ENCODE measurements around the gene PPP1R7. TPM values are rescaled to one million over a fixed set of nuclear protein-coding genes. Genes with fewer than 3 reads are reported as not detected.

Gene PPP1R7
- total RNA-seq, 1 experiment from 2014 or later: 65.4 TPM

GRCh38 chr2:241110089-241110606 lies 40.1 kb upstream of the PPP1R7 start:
- intact Hi-C loops (cut with micrococcal nuclease; ENCODE audit: unreplicated experiment): no loop called here
- peaks cover 14% of the 10 kb centered on the region for H3K36me3 Mint-ChIP-seq (ENCODE audit: insufficient read depth, unreplicated experiment)
- H3K27me3 Mint-ChIP-seq (ENCODE audit: unreplicated experiment): no peaks in the 10 kb centered on the region
- no peak overlapping the region for H3K4me3 Mint-ChIP-seq (ENCODE audit: low read depth, unreplicated experiment)
- CTCF ChIA-PET: no interaction called here
- no peak for DNase-seq
- TF ChIP-seq CTCF (IDR thresholded peaks at IDR 0.05; ENCODE audit: unreplicated experiment): no peak
- BruUV-seq (replicated peaks): no TSS peak
- no peaks in the 10 kb centered on the region for H3K9me3 Mint-ChIP-seq (ENCODE audit: low read depth, unreplicated experiment)
- no peaks in the 10 kb centered on the region for H3K4me1 Mint-ChIP-seq (ENCODE audit: low read depth, unreplicated experiment)
- no peak overlapping the region for H3K27ac Mint-ChIP-seq (ENCODE audit: unreplicated experiment)

GRCh38 chr2:241110607-241111439 lies 39.4 kb upstream of the PPP1R7 start:
- Mint-ChIP-seq H3K9me3 (ENCODE audit: low read depth, unreplicated experiment) (no peaks in the 10 kb centered on the region), H3K4me3 (ENCODE audit: low read depth, unreplicated experiment) (no peak overlapping the region), H3K36me3 (ENCODE audit: insufficient read depth, unreplicated experiment) (peaks cover 14% of the 10 kb centered on the region), H3K27ac (ENCODE audit: unreplicated experiment) (no peak overlapping the region), H3K27me3 (ENCODE audit: unreplicated experiment) (no peaks in the 10 kb centered on the region), H3K4me1 (ENCODE audit: low read depth, unreplicated experiment) (no peaks in the 10 kb centered on the region)
- intact Hi-C loops (cut with micrococcal nuclease; ENCODE audit: unreplicated experiment): no loop called here
- no peak for TF ChIP-seq CTCF (IDR thresholded peaks at IDR 0.05; ENCODE audit: unreplicated experiment)
- DNase-seq: no peak
- CTCF ChIA-PET: no interaction called here
- no TSS peak for BruUV-seq (replicated peaks)

GRCh38 chr2:241111440-241111805 lies 38.8 kb upstream of the PPP1R7 start:
- H3K27ac Mint-ChIP-seq (ENCODE audit: unreplicated experiment): no peak overlapping the region
- no peak for DNase-seq
- H3K36me3 Mint-ChIP-seq (ENCODE audit: insufficient read depth, unreplicated experiment): peaks cover 14% of the 10 kb centered on the region
- TF ChIP-seq CTCF (IDR thresholded peaks at IDR 0.05; ENCODE audit: unreplicated experiment): no peak
- CTCF ChIA-PET: no interaction called here
- no peaks in the 10 kb centered on the region for H3K27me3 Mint-ChIP-seq (ENCODE audit: unreplicated experiment)
- H3K4me1 Mint-ChIP-seq (ENCODE audit: low read depth, unreplicated experiment): no peaks in the 10 kb centered on the region
- no peaks in the 10 kb centered on the region for H3K9me3 Mint-ChIP-seq (ENCODE audit: low read depth, unreplicated experiment)
- no peak overlapping the region for H3K4me3 Mint-ChIP-seq (ENCODE audit: low read depth, unreplicated experiment)
- intact Hi-C loops (cut with micrococcal nuclease; ENCODE audit: unreplicated experiment): no loop called here
- no TSS peak for BruUV-seq (replicated peaks)

- DNase-seq: no peak
- no peak for TF ChIP-seq CTCF (IDR thresholded peaks at IDR 0.05; ENCODE audit: unreplicated experiment)
- no TSS peak for BruUV-seq (replicated peaks)
- H3K36me3 Mint-ChIP-seq (ENCODE audit: insufficient read depth, unreplicated experiment): peaks cover 14% of the 10 kb centered on the region
- no peaks in the 10 kb centered on the region for H3K9me3 Mint-ChIP-seq (ENCODE audit: low read depth, unreplicated experiment)
- H3K4me3 Mint-ChIP-seq (ENCODE audit: low read depth, unreplicated experiment): no peak overlapping the region
- CTCF ChIA-PET: no interaction called here
- no peak overlapping the region for H3K27ac Mint-ChIP-seq (ENCODE audit: unreplicated experiment)
- H3K27me3 Mint-ChIP-seq (ENCODE audit: unreplicated experiment): no peaks in the 10 kb centered on the region
- intact Hi-C loops (cut with micrococcal nuclease; ENCODE audit: unreplicated experiment): no loop called here
- H3K4me1 Mint-ChIP-seq (ENCODE audit: low read depth, unreplicated experiment): no peaks in the 10 kb centered on the region
Observed at GRCh38 chr2:241112046-241112445, 38.2 kb upstream of the PPP1R7 start.
